Psoas muscle (tissue), 8 donors: Measurements from ENCODE around the gene RNF180. TPM values are rescaled to one million over a fixed set of nuclear protein-coding genes. Genes with fewer than 3 reads are reported as not detected.

Experiments used
- ATAC-seq, 4 donors: fragments of 200-7000 bp; cut with Tn5 transposase; one replicate each; pipeline ENCODE4 v1.9.1; 2020; ENCODE audit warnings: moderate library complexity in 3 of 4, mild to moderate bottlenecking in 2 of 4
- DNase-seq, 2 donors: peaks; one replicate each; pipeline ENCODE4 v3.0.0-alpha.2; 2020
- H3K27ac ChIP-seq: fragments of 200-600 bp; one replicate; pipeline ENCODE4 v1.8.0; 2022
- H3K27me3 ChIP-seq, 3 donors: fragments of 200-600 bp in 1 of 3; one replicate each; pipeline versions ENCODE4 v1.6.1 to v1.8.0; 2013 to 2022; ENCODE audit warnings: low read length in 2 of 3, mild to moderate bottlenecking in 2 of 3, moderate library complexity in 1 of 3; ENCODE audit not compliant: insufficient read depth in 3 of 3
- H3K36me3 ChIP-seq, 2 donors: fragments of 200-600 bp in 1 of 2; one replicate each; pipeline versions ENCODE4 v1.6.1 to v1.8.0; 2013 to 2022; ENCODE audit warnings: low read depth in 1 of 2, mild to moderate bottlenecking in 1 of 2, moderate library complexity in 1 of 2; ENCODE audit not compliant: insufficient read depth in 1 of 2
- H3K4me1 ChIP-seq: fragments of 200-600 bp; one replicate; pipeline ENCODE4 v1.8.0; 2022
- H3K4me3 ChIP-seq: fragments of 200-600 bp; one replicate; pipeline ENCODE4 v1.8.0; 2022; ENCODE audit warnings: mild to moderate bottlenecking
- H3K9me3 ChIP-seq: fragments of 200-600 bp; one replicate; pipeline ENCODE4 v1.8.0; 2022
- CTCF ChIP-seq: fragments of 200-600 bp; IDR thresholded peaks from one replicate; pipeline ENCODE4 v1.8.0; 2022; ENCODE audit warnings: antibody characterized with exemption
- WGBS, 3 donors: extraction: QIAGEN DNeasy Blood & Tissue Kit; methylation state at CpG; one replicate each; pipeline versions ENCODE4 v1.1.6 to v1.1.7; 2013; 5-methylcytosine and 5-hydroxymethylcytosine counted together
- intact Hi-C, 2 donors: fragments of 100-400 bp; cut with DNase I; formaldehyde crosslinking; loops; one replicate each; pipeline versions ENCODE4 v1.11.0 to v1.14.2; 2022
- polyA plus RNA-seq, 3 donors: library from polyadenylated mRNA; stranded (reverse); fragments of 200-250 nt; gene quantifications; one replicate each; pipeline ENCODE4 v1.2.3, GENCODE V29; 2013
- total RNA-seq, 4 donors: library from RNA; stranded (reverse); fragmentation: NEBNext Ultra II Directional in 2 of 4; extraction: Animal tissue kit (Norgen Biotek cat#: 25700) in 2 of 4; gene quantifications; one replicate each; pipeline versions ENCODE4 v1.2.1 to v1.2.4, GENCODE V29; 2021 to 2023
- donor health status: healthy with polysubstance abuse.
- donor health status: DM: no; HTN: no; CAD: no; lungs with moderate emphysema.
- donor health status: Bipolar disorder and iron deficiency.
- donor health status: healthy.
- donor health status: DM: yes; HTN: yes; CAD: no.
- donor health status: DM: no; HTN: no; CAD: no.
- donor health status: DM: no; HTN: no; CAD: no.
- donor health status: DM: yes; HTN: yes; CAD: no.

Gene RNF180
- total and polyA plus RNA-seq, 7 donors, result 0.21 to 8.9 (median 4.6) TPM

DNA sequence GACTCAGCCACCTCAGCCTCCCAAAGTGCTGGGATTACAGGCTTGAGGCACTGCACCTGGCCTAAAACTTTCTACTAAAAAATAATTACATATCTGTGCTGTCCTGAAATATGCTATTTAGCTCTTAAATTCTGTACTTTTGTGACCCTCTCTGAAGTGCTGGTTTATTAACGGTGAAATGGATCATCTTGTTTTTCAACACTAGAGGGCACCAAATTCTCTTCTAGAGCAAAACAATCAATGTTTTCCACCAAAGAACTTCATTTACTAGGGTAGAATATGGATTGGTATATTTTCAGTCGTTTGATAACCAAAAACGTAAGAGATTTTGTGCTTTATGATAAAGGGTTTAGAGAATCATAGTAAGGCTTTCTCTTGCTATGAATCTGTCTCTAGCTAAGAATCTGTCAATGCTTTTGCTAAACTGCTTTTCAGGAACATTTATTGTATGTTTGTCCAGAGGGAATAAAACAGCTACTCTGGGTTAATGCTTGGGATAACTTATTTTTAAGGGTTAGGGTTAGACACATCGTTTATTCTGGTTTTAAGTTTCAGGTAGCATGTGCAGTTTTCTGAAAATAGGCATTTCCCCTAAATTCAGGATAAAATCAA lies 63.6 kb downstream of the RNF180 start:
- H3K4me3 ChIP-seq, result no peak overlapping the region
- DNase-seq (no peak), ATAC-seq (peak in 1 of 4 donors; percentile 55)
- WGBS, 3 donors, result 2 to 5% (median 3%) methylated on average over 4 of the region's 4 CpGs
- H3K27ac ChIP-seq, result no peak overlapping the region
- intact Hi-C loops, result loop anchor here in 1 of 2 donors (1.0 to 5.0 kb wide), 2 partner anchors 218 to 383 kb away; no protein-coding TSS in a partner anchor
- H3K27me3 ChIP-seq, result no peaks in the 10 kb centered on the region
- no peaks in the 10 kb centered on the region for H3K9me3 ChIP-seq
- no peaks in the 10 kb centered on the region for H3K36me3 ChIP-seq
- H3K4me1 ChIP-seq, result no peaks in the 10 kb centered on the region
- peak; percentile 68 for TF ChIP-seq CTCF

GRCh38 chr5:64260756-64261155 lies 95.1 kb downstream of the RNF180 start:
- no peak for DNase-seq
- Histone ChIP-seq H3K9me3 (peaks cover 3% of the 10 kb centered on the region), H3K36me3 (no peaks in the 10 kb centered on the region), H3K4me1 (no peaks in the 10 kb centered on the region), H3K4me3 (no peak overlapping the region), H3K27me3 (no peaks in the 10 kb centered on the region), H3K27ac (no peak overlapping the region)
- intact Hi-C loops, result no loop called here
- ATAC-seq, result no peak
- 47 to 57% (median 47%) methylated on average over 1 of the region's 1 CpG for WGBS, 3 donors
- no peak for TF ChIP-seq CTCF

- intact Hi-C loops, result no loop called here
- no peak overlapping the region for H3K27ac ChIP-seq
- H3K36me3 ChIP-seq, result no peaks in the 10 kb centered on the region
- no peak for TF ChIP-seq CTCF
- 52 to 63% (median 54%) methylated on average over 4 of the region's 4 CpGs for WGBS, 3 donors
- no peaks in the 10 kb centered on the region for H3K4me1 ChIP-seq
- no peaks in the 10 kb centered on the region for H3K9me3 ChIP-seq
- DNase-seq (no peak), ATAC-seq (no peak)
- H3K27me3 ChIP-seq, result no peaks in the 10 kb centered on the region
- H3K4me3 ChIP-seq, result no peak overlapping the region
These were observed 103.5 kb downstream of the RNF180 start for GRCh38 chr5:64269164-64269563.

GRCh38 chr5:64273276-64273675 lies 107.6 kb downstream of the RNF180 start:
- no peaks in the 10 kb centered on the region for H3K36me3 ChIP-seq
- intact Hi-C loops, result no loop called here
- no peak overlapping the region for H3K27ac ChIP-seq
- H3K27me3 ChIP-seq, result no peaks in the 10 kb centered on the region
- ATAC-seq (no peak), DNase-seq (no peak)
- H3K9me3 ChIP-seq, result no peaks in the 10 kb centered on the region
- 40 to 49% (median 46%) methylated on average over 1 of the region's 1 CpG for WGBS, 3 donors
- TF ChIP-seq CTCF, result no peak
- H3K4me1 ChIP-seq, result no peaks in the 10 kb centered on the region
- no peak overlapping the region for H3K4me3 ChIP-seq
